ENCODE data around the gene ARRDC2. TPM values are rescaled to one million over a fixed set of nuclear protein-coding genes. Genes with fewer than 3 reads are reported as not detected.

The ARRDC2 gene
- total and polyA plus RNA-seq, 2 of the 13 experiments (the other 11 are each of a cell fraction or from before 2014, with no cell fraction given): 2.1 to 3.4 TPM

- TF ChIP-seq ZNF142 (CRISPR knock-in tag; IDR thresholded peaks at IDR 0.05) (no peak), ATF5 (CRISPR knock-in tag; IDR thresholded peaks at IDR 0.05; ENCODE audit: low read depth) (no peak), ZNF326 (CRISPR knock-in tag; IDR thresholded peaks at IDR 0.05; ENCODE audit: borderline replicate concordance) (no peak), HMGA1 (CRISPR knock-in tag; conservative IDR thresholded peaks at IDR 0.05) (no peak), ZBTB40 (IDR thresholded peaks at IDR 0.05) (no peak), ZBTB40 (CRISPR knock-in tag; IDR thresholded peaks at IDR 0.05) (no peak), XBP1 (CRISPR knock-in tag; IDR thresholded peaks at IDR 0.05) (no peak), ZNF891 (CRISPR knock-in tag; IDR thresholded peaks at IDR 0.05) (no peak), UBTF (CRISPR knock-in tag; IDR thresholded peaks at IDR 0.05) (peak; percentile 32; the same call in 1 of the 2 replicates), SOX5 (CRISPR knock-in tag; IDR thresholded peaks at IDR 0.05; ENCODE audit: borderline replicate concordance) (no peak)
These were observed 9.8 kb upstream of the ARRDC2 start (continued) for GRCh38 chr19:17997969-17998826.
